COR-L47 (cell line): ENCODE data around the gene ADAMTS6.

Experiments
- DNase-seq: peaks from one replicate; lab custom pipeline; 2025; lab: John Stamatoyannopoulos, UW

The ADAMTS6 gene

DNA sequence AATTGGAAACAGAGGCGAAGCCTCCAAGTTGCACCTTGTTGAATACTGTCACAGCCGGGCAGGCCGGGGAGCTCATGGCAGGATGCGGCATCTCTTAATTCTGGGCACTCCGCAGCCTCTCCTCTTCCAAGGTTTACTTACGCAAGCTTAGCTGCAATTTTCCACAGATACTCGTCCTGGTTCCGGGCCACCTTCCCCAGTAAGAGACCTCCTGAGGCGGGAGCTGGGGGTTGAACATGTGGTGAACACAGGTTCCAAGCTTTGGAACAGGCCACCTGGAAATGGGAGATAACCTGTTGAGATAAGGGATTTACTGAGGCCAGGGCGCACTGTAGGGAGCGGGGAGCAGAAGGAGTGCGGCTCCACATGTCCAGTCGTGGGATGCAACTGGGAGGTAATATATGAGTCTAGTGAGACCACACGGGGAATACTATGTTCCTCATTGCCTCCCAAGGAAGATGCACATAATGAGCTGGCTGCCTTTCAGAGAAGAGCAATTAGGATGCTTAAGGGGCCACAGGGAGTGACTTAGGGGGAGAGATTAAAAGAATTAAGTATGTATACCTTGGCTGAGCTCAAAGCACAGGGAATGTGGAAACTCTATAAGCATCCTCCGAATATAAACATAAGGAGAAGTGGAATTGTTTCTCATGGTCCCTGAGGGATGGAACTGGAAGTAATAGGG is 377.8 kb downstream of the ADAMTS6 start:
- DNase-seq: no peak

DNA sequence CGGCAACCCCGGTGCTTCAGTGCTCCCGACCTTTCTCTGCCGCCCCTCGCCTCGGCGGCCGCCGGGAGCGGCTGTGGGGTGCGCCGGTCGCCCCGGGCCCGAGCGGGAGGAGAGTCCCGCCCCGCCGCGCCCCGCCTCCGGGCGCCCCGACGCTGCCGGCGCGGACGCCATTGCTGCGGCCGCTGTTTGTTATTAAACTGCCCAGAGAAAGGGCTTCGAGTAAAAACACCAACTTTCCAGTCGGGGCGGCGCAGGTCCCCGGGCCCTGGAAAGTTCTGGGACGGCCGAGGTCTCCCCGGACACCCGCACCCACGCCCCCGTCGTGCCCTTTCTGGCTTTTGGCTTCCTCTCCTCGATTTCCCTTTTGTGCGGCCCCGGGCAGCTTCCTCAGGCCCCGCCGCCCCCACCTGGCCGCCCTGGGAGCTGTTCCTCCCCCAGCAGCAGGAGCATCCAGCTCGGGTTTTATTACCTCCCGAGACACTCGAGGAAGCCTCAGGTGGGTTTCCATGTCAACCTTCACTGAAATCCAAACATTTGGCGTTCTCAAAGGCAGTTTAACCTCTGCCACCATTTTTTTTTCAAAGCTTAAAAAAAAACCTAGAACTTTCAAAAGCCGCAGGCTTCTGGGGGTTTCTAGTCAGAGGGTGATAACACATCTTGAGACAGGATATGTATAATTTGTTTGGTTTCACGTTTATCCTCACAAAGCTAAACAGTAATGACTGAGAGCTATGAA is 378.6 kb downstream of the ADAMTS6 start:
- peak; percentile 90 for DNase-seq

DNA sequence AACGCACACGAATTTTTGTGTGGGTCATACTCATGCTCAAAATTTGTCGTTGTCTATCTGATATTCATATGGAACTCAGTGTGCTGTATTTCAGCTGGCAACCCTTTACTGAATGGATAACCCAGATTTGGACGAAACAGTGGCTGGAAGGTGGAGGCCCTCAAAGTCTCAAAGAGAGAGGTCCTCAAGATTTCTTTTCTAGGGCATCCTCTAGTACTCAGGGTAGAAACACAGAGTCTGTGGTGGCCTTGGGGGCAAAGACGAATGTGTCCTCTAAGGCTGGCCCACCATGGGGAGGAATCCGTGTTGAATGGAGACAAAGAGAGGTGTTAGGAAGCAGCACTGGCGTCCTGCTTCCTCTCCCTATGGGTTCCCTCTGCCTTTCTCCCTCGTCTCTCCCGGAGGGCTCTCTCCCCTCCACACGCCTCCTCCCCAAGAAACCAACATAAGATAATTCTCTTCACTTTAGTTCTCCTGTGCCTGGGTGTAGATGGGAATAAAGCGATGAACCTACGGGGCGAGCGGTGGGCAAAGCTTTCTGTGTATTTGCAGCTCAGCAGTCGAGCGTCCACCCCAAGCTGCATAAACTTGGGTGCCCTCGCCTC is 379.2 kb downstream of the ADAMTS6 start:
- DNase-seq: no peak

- DNase-seq: no peak
Measured at GRCh38 chr5:65101632-65102100, 380.1 kb downstream of the ADAMTS6 start.

DNA sequence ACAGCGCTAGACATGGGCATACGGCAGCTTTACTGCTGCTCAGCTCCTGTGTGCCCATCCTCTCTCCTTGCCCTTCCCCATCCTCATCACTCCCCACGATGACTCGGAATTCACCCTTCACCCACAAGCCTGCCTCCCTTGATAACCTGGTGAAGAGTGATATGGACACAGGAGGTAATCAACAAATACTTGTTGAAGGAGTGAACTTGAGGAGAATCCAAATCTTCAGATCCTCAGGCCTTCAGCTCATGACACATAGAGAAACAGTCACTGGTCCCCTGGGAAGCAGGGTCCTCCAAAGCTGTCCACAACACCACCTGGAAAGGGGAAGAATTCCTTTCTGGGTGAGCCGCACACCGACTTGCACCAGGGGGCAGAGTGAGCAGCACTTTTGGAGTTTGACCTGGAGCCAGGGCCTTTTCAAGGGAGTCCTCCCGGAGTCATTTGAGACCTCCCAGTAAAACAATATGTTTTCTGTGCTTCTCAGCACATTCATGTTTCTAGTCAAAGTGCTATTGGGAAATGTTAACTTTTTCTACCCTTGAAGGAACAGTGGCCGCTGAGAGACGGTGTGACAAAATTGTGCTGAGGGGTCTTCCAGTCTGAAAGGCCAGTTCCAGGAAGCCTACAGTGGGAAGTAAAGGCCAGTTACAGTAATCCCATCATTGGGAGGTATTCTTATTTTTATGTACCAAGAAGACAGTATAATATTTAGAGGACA is 380.6 kb downstream of the ADAMTS6 start:
- peak; percentile 79 for DNase-seq
